Measurements from ENCODE around the gene MYO18A.

DNA sequence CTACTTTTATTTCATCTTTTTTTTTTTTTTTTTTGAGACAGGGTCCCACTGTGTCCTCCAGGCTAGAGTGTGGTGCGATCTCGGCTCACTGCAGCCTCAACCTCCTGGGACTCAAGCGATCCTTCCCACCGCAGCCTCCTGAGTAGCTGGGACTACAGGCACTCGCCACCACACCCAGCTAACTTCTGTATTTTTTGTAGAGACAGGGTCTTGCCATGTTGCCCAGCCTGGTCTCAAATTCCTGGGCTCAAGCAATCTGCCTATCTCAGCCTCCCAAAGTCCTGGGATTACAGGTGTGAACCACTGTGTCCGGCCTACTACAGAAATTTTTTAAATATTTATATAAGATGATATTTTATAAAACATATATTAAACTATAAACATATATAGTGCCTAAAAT lies 4.8 kb downstream of the MYO18A start:
- TF ChIP-seq, protein P1, sequence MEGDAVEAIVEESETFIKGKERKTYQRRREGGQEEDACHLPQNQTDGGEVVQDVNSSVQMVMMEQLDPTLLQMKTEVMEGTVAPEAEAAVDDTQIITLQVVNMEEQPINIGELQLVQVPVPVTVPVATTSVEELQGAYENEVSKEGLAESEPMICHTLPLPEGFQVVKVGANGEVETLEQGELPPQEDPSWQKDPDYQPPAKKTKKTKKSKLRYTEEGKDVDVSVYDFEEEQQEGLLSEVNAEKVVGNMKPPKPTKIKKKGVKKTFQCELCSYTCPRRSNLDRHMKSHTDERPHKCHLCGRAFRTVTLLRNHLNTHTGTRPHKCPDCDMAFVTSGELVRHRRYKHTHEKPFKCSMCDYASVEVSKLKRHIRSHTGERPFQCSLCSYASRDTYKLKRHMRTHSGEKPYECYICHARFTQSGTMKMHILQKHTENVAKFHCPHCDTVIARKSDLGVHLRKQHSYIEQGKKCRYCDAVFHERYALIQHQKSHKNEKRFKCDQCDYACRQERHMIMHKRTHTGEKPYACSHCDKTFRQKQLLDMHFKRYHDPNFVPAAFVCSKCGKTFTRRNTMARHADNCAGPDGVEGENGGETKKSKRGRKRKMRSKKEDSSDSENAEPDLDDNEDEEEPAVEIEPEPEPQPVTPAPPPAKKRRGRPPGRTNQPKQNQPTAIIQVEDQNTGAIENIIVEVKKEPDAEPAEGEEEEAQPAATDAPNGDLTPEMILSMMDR (IDR thresholded peaks at IDR 0.05 in 2 of 3, conservative IDR thresholded peaks at IDR 0.05 in 1 of 3; ENCODE audit: borderline replicate concordance in 1 of 3, insufficient read depth in 1 of 3, low read depth in 2 of 3, low read length in 2 of 3): no peak
- TF ChIP-seq, protein P2, sequence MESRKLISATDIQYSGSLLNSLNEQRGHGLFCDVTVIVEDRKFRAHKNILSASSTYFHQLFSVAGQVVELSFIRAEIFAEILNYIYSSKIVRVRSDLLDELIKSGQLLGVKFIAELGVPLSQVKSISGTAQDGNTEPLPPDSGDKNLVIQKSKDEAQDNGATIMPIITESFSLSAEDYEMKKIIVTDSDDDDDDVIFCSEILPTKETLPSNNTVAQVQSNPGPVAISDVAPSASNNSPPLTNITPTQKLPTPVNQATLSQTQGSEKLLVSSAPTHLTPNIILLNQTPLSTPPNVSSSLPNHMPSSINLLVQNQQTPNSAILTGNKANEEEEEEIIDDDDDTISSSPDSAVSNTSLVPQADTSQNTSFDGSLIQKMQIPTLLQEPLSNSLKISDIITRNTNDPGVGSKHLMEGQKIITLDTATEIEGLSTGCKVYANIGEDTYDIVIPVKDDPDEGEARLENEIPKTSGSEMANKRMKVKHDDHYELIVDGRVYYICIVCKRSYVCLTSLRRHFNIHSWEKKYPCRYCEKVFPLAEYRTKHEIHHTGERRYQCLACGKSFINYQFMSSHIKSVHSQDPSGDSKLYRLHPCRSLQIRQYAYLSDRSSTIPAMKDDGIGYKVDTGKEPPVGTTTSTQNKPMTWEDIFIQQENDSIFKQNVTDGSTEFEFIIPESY (IDR thresholded peaks at IDR 0.05; ENCODE audit: extremely low read depth, insufficient replicate concordance, low read length): no peak
- TF ChIP-seq EZH2phosphoT487 (IDR thresholded peaks at IDR 0.05; ENCODE audit: borderline replicate concordance) (no peak), POLR2AphosphoS5 (IDR thresholded peaks at IDR 0.05; ENCODE audit: low read depth, low read length) (no peak), POLR2A (IDR thresholded peaks at IDR 0.05; ENCODE audit: borderline replicate concordance, extremely low read depth, insufficient read depth, insufficient read length) (no peak), FOSL1 (IDR thresholded peaks at IDR 0.05; ENCODE audit: low read depth) (no peak), SRF (IDR thresholded peaks at IDR 0.05; ENCODE audit: low read depth) (no peak), JUND (IDR thresholded peaks at IDR 0.05) (no peak), SP1 (IDR thresholded peaks at IDR 0.05; ENCODE audit: low read depth) (no peak), EGR1 (IDR thresholded peaks at IDR 0.05; ENCODE audit: low read depth) (no peak), CBX3 (IDR thresholded peaks at IDR 0.05; ENCODE audit: low read depth) (no peak), EZH2 (IDR thresholded peaks at IDR 0.05) (no peak)
- TF ChIP-seq, protein P3, sequence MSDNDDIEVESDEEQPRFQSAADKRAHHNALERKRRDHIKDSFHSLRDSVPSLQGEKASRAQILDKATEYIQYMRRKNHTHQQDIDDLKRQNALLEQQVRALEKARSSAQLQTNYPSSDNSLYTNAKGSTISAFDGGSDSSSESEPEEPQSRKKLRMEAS (IDR thresholded peaks at IDR 0.05): no peak
- TF ChIP-seq, protein P4, sequence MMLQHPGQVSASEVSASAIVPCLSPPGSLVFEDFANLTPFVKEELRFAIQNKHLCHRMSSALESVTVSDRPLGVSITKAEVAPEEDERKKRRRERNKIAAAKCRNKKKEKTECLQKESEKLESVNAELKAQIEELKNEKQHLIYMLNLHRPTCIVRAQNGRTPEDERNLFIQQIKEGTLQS (IDR thresholded peaks at IDR 0.05): no peak

All from HCT116 (cell line).